ENCODE measurements around the gene LPAR5. TPM values are rescaled to one million over a fixed set of nuclear protein-coding genes. Genes with fewer than 3 reads are reported as not detected.

Gene LPAR5
- total and polyA plus RNA-seq, 2 of the 8 experiments (the other 6 are each of a cell fraction or from before 2014, with no cell fraction given), result 0.22 to 0.24 TPM

DNA sequence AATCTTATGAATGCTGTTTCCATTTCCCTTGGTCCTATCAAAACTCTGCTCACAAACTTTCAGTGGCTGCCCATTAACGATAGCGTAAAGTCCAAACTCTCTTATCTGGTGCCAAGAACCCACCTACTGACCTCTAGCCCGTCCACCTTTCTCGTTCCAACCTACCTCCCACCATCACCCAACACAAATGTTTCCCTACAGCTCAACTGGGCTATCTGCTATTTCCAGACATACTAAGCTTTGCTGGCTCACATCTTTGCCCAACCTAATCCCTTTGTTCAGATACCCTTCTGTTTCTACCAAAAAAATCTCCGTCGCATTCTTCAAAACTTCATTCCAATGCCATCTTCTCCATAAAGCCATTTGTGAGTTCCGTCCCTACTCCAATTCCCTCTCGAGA, 60.1 kb downstream of the LPAR5 start:
- Histone ChIP-seq H2BK15ac (ENCODE audit: low read length) (no peak overlapping the region), H2AK5ac (ENCODE audit: low read depth, low read length) (no peak overlapping the region), H3K4me3 (ENCODE audit: extremely low read depth in 1 of 4, insufficient read depth in 2 of 4, low read depth in 3 of 4, low read length in 4 of 4) (no peak overlapping the region), H3K27ac (ENCODE audit: low read depth, low read length) (no peak overlapping the region), H3K18ac (ENCODE audit: extremely low read depth, low read length) (no peak overlapping the region), H2AFZ (ENCODE audit: low read length) (no peak overlapping the region), H3K23ac (ENCODE audit: insufficient read length) (no peak overlapping the region), H4K5ac (ENCODE audit: insufficient read length, low read depth, low read length) (no peak overlapping the region), H3K14ac (ENCODE audit: insufficient read length) (no peak overlapping the region), H2BK5ac (ENCODE audit: low read depth, low read length) (no peak overlapping the region), H3K9me3 (ENCODE audit: insufficient read depth in 2 of 2, low read depth in 1 of 2, low read length in 1 of 2) (no peaks in the 10 kb centered on the region), H4K8ac (ENCODE audit: extremely low read depth, insufficient read depth, low read length) (no peak overlapping the region), H3K23me2 (ENCODE audit: low read depth, low read length) (peaks cover 2% of the 10 kb centered on the region; the same call in 1 of the 2 replicates), H3K4me2 (ENCODE audit: insufficient read depth in 1 of 2, low read depth in 2 of 2, low read length in 2 of 2) (no peak overlapping the region), H3K79me1 (ENCODE audit: low read depth, low read length) (no peaks in the 10 kb centered on the region; the same call in 1 of the 2 replicates), H4K20me1 (replicated peaks in 1 of 2; ENCODE audit: control insufficient read depth in 1 of 2, insufficient read depth in 2 of 2, low read length in 2 of 2) (peaks cover 0 to 7% of the 10 kb centered on the region in 2 experiments), H2BK20ac (ENCODE audit: low read length) (no peak overlapping the region), H3K79me2 (ENCODE audit: control insufficient read depth in 1 of 2, insufficient read depth in 2 of 2, low read length in 2 of 2) (no peaks in the 10 kb centered on the region), H3K4me1 (replicated peaks in 1 of 4; ENCODE audit: control insufficient read depth in 3 of 4, insufficient read depth in 4 of 4, low read length in 3 of 4) (no peaks in the 10 kb centered on the region), H3K27me3 (replicated peaks in 1 of 4; ENCODE audit: control insufficient read depth in 3 of 4, extremely low read depth in 1 of 4, insufficient read depth in 3 of 4, low read length in 3 of 4) (no peaks in the 10 kb centered on the region), H3K4ac (replicated peaks; ENCODE audit: insufficient read length, low read depth, low read length) (no peak overlapping the region), H3K9ac (replicated peaks in 1 of 4; ENCODE audit: extremely low read depth in 1 of 4, low read depth in 3 of 4, low read length in 3 of 4) (no peak overlapping the region), H4K91ac (replicated peaks; ENCODE audit: insufficient read length, low read length) (no peak overlapping the region), H2BK12ac (ENCODE audit: low read depth, low read length) (no peak overlapping the region), H3K36me3 (ENCODE audit: control insufficient read depth in 2 of 4, insufficient read depth in 4 of 4, low read length in 3 of 4) (peaks cover 38 to 88% (median 66%) of the 10 kb centered on the region in 4 experiments), H3K56ac (replicated peaks; ENCODE audit: insufficient read length, low read depth, low read length) (no peak overlapping the region), H2BK120ac (replicated peaks; ENCODE audit: low read depth, low read length) (no peak overlapping the region)
- ChIA-PET CTCF (ENCODE audit: partially characterized antibody) (interaction anchor here (0.9 to 1.9 kb wide), 3 partner anchors 10 to 18 kb away, joined by 3 to 7 read pairs (median 5); no protein-coding TSS in a partner anchor), POLR2A (ENCODE audit: partially characterized antibody) (interaction anchor here (0.7 to 18.0 kb wide), 9 partner anchors 12 to 256 kb away, joined by 3 to 225 read pairs (median 4); partner anchors contain the start of gene GAPDH)
- WGBS, 2 experiments (ENCODE audit: extremely low coverage in 1 of 2, insufficient coverage in 1 of 2, insufficient read length in 1 of 2, insufficient replicate concordance in 2 of 2, low coverage in 1 of 2, low lambda C conversion rate in 2 of 2, missing lambda C conversion rate in 1 of 2), result 93 to 100% methylated on average over 3 to 8 of the region's 8 CpGs
- FAIRE-seq (no peak), DNase-seq (ENCODE audit: low read depth in 1 of 2, low spot score in 2 of 2) (no peak)
- TF ChIP-seq, protein P1, sequence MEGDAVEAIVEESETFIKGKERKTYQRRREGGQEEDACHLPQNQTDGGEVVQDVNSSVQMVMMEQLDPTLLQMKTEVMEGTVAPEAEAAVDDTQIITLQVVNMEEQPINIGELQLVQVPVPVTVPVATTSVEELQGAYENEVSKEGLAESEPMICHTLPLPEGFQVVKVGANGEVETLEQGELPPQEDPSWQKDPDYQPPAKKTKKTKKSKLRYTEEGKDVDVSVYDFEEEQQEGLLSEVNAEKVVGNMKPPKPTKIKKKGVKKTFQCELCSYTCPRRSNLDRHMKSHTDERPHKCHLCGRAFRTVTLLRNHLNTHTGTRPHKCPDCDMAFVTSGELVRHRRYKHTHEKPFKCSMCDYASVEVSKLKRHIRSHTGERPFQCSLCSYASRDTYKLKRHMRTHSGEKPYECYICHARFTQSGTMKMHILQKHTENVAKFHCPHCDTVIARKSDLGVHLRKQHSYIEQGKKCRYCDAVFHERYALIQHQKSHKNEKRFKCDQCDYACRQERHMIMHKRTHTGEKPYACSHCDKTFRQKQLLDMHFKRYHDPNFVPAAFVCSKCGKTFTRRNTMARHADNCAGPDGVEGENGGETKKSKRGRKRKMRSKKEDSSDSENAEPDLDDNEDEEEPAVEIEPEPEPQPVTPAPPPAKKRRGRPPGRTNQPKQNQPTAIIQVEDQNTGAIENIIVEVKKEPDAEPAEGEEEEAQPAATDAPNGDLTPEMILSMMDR (IDR thresholded peaks at IDR 0.05; ENCODE audit: control extremely low read depth in 1 of 3, insufficient read depth in 1 of 3, low read depth in 1 of 3, low read length in 3 of 3), result no peak
- TF ChIP-seq, protein P2, sequence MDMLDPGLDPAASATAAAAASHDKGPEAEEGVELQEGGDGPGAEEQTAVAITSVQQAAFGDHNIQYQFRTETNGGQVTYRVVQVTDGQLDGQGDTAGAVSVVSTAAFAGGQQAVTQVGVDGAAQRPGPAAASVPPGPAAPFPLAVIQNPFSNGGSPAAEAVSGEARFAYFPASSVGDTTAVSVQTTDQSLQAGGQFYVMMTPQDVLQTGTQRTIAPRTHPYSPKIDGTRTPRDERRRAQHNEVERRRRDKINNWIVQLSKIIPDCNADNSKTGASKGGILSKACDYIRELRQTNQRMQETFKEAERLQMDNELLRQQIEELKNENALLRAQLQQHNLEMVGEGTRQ (IDR thresholded peaks at IDR 0.05; ENCODE audit: low read length), result no peak
- no peak for TF ChIP-seq EZH2 (IDR thresholded peaks at IDR 0.05; ENCODE audit: low read depth, low read length, severe bottlenecking)
- no peak for TF ChIP-seq GTF2F1 (IDR thresholded peaks at IDR 0.05; ENCODE audit: borderline replicate concordance, low read depth, low read length)
- TF ChIP-seq YY1 (IDR thresholded peaks at IDR 0.05; ENCODE audit: low read depth, low read length), result no peak
- TF ChIP-seq POU5F1 (IDR thresholded peaks at IDR 0.05; ENCODE audit: low read depth, low read length), result no peak
- TF ChIP-seq, protein P3, sequence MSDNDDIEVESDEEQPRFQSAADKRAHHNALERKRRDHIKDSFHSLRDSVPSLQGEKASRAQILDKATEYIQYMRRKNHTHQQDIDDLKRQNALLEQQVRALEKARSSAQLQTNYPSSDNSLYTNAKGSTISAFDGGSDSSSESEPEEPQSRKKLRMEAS (IDR thresholded peaks at IDR 0.05), result no peak
- no peak for TF ChIP-seq GABPA (IDR thresholded peaks at IDR 0.05; ENCODE audit: borderline replicate concordance, insufficient read depth, low read length)
- no peak for TF ChIP-seq JUND (IDR thresholded peaks at IDR 0.05; ENCODE audit: low read length)
- no peak for TF ChIP-seq CEBPB (IDR thresholded peaks at IDR 0.05; ENCODE audit: low read depth, low read length)

All from H1 (cell line).